ENCODE results near the gene SMOC1. TPM values are rescaled to one million over a fixed set of nuclear protein-coding genes. Genes with fewer than 3 reads are reported as not detected.

Gene SMOC1
- polyA plus RNA-seq, 1 donor from 2014 or later: not detected

DNA sequence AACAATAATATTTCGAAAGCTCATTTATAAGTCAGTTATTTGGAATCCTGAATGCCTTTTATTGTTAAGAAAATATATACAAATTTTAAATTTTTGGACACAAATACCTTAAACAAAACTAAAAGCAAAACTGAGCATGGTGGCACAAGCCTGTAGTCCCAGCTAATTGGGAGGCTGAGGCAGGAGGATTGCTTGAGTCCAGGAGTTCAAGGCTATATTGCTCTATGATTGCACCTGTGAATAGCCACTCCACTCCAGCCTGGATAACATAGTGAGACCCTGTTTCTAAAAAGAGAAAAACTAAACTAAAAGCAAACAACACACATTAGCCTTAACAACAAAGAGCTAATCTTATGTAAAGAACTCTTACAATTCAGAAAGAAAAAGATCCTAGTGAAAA lies 78.8 kb downstream of the SMOC1 start:
- H3K36me3 Mint-ChIP-seq: no peaks in the 10 kb centered on the region
- no peak overlapping the region for H3K4me3 Mint-ChIP-seq
- peaks cover 0 to 1% (median 0%) of the 10 kb centered on the region in 3 donors for H3K9me3 Mint-ChIP-seq
- H3K27me3 Mint-ChIP-seq: peaks cover 10% of the 10 kb centered on the region
- no peaks in the 10 kb centered on the region for H3K4me1 Mint-ChIP-seq
- no peak overlapping the region for H3K27ac Mint-ChIP-seq

GRCh38 chr14:69959136-69959535 lies 79.9 kb downstream of the SMOC1 start:
- Mint-ChIP-seq H3K4me1 (no peaks in the 10 kb centered on the region), H3K9me3 (peaks cover 0 to 1% (median 0%) of the 10 kb centered on the region in 3 donors), H3K27ac (no peak overlapping the region), H3K4me3 (no peak overlapping the region), H3K27me3 (peaks cover 11% of the 10 kb centered on the region), H3K36me3 (no peaks in the 10 kb centered on the region)

- Mint-ChIP-seq H3K9me3 (peaks cover 0 to 1% (median 0%) of the 10 kb centered on the region in 3 donors), H3K36me3 (no peaks in the 10 kb centered on the region), H3K27ac (no peak overlapping the region)
Measured at GRCh38 chr14:69960296-69960695, 81.1 kb downstream of the SMOC1 start.

DNA sequence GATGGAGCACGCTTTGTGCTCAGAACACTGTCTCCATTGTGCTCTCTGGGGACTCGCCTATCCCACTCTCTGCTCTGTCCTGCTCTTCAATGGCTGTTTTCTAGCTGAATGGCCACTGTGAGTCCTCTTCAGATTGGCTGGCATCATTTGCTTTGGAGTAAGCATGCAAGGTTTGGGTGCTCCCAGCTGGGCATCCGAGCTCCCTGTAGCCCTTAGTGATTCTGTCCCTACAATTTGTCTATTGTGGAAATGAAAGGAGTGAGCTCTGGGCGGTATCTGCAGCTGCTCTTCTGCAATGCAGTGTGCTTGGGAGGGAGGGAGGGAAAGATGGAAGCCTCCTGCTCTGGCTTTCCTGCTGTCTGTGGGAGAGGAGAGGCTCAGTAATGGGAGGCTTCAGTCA lies 84.8 kb downstream of the SMOC1 start:
- Mint-ChIP-seq H3K27me3 (peaks cover 8% of the 10 kb centered on the region), H3K4me3 (no peak overlapping the region), H3K4me1 (no peaks in the 10 kb centered on the region)

More at GRCh38 chr14:69960296-69960695, 81.1 kb downstream of the SMOC1 start:
- Mint-ChIP-seq H3K4me1 (no peaks in the 10 kb centered on the region), H3K4me3 (no peak overlapping the region), H3K27me3 (peaks cover 11% of the 10 kb centered on the region)

GRCh38 chr14:69964841-69965240 lies 85.6 kb downstream of the SMOC1 start:
- Mint-ChIP-seq H3K9me3 (peaks cover 0 to 1% (median 0%) of the 10 kb centered on the region in 3 donors), H3K4me3 (no peak overlapping the region), H3K36me3 (no peaks in the 10 kb centered on the region), H3K27ac (no peak overlapping the region), H3K4me1 (no peaks in the 10 kb centered on the region), H3K27me3 (peaks cover 7% of the 10 kb centered on the region)

More for the DNA sequence above, 84.8 kb downstream of the SMOC1 start:
- H3K9me3 Mint-ChIP-seq: peaks cover 0 to 1% (median 0%) of the 10 kb centered on the region in 3 donors
- H3K36me3 Mint-ChIP-seq: no peaks in the 10 kb centered on the region
- H3K27ac Mint-ChIP-seq: no peak overlapping the region

DNA sequence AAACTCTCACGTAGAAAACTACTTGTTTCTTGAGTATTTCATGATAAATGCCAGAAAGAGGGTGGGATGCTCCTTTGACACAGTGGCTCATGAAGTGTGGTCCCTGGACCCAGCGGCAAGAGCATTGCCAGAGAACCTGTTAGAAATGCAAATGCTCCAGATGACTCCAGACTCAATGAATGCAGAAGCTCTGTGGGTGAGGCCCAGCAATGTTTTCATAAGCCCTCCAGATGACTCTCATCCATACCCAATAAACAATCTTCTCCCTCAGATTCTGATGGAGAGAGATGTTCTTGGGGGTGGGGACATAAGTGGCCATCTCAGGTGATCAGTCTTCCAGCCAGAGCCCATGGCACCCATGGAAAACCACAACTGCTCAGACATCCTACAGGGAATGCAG lies 88.9 kb downstream of the SMOC1 start:
- no peak overlapping the region for H3K27ac Mint-ChIP-seq
- H3K4me3 Mint-ChIP-seq: no peak overlapping the region
- no peaks in the 10 kb centered on the region for H3K4me1 Mint-ChIP-seq
- H3K36me3 Mint-ChIP-seq: no peaks in the 10 kb centered on the region
- peaks cover 2% of the 10 kb centered on the region for H3K27me3 Mint-ChIP-seq
- no peaks in the 10 kb centered on the region for H3K9me3 Mint-ChIP-seq

DNA sequence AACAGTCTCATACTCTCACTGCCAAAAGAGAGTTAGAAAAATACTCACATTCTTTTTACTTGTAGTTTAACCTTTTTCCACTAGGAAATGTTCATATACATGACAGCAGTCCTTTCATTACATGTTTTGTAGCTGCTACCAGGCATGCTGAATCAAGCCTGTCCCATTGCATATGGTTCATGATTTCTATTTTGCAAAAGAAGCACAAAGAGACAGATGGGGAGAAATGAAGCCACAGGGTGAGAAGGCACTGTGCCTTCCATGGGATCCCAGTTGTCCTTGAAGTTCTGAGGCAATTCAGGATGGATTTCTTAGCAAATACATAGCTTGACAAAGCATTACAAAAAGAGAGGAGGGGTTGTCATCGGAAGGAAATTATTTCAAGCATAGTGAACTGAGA lies 89.5 kb downstream of the SMOC1 start:
- H3K9me3 Mint-ChIP-seq: no peaks in the 10 kb centered on the region
- H3K27ac Mint-ChIP-seq: no peak overlapping the region
- H3K36me3 Mint-ChIP-seq: no peaks in the 10 kb centered on the region
- peaks cover 2% of the 10 kb centered on the region for H3K27me3 Mint-ChIP-seq
- H3K4me1 Mint-ChIP-seq: no peaks in the 10 kb centered on the region
- H3K4me3 Mint-ChIP-seq: no peak overlapping the region

DNA sequence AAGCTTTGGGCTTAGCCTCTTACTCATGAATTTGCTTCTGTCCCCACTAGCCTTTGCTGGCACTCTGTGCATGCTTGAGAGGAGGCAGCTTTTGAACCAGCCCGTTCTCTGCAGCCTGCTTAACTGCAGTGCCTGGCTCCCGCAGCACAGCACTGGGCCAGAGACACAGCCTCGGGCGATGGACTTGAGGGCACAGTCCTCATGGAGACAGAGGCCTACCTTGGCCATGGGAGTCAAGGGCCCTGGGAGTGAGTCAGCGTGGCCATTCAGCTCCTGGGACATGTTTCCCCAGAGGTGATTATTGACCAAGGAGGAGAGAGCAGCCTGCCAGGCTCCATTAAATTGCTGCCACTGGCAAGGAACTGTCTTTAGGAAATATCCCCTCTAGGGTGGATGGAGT lies 93.5 kb downstream of the SMOC1 start:
- peaks cover 11% of the 10 kb centered on the region for H3K27me3 Mint-ChIP-seq
- no peaks in the 10 kb centered on the region for H3K9me3 Mint-ChIP-seq
- no peak overlapping the region for H3K27ac Mint-ChIP-seq
- H3K36me3 Mint-ChIP-seq: no peaks in the 10 kb centered on the region
- H3K4me3 Mint-ChIP-seq: no peak overlapping the region
- H3K4me1 Mint-ChIP-seq: peaks cover 0 to 5% (median 3%) of the 10 kb centered on the region in 3 donors

GRCh38 chr14:69973846-69974245 lies 94.6 kb downstream of the SMOC1 start:
- Mint-ChIP-seq H3K27ac (no peak overlapping the region), H3K36me3 (no peaks in the 10 kb centered on the region), H3K4me1 (peaks cover 0 to 5% (median 3%) of the 10 kb centered on the region in 3 donors), H3K9me3 (no peaks in the 10 kb centered on the region), H3K27me3 (peaks cover 11% of the 10 kb centered on the region), H3K4me3 (no peak overlapping the region)

DNA sequence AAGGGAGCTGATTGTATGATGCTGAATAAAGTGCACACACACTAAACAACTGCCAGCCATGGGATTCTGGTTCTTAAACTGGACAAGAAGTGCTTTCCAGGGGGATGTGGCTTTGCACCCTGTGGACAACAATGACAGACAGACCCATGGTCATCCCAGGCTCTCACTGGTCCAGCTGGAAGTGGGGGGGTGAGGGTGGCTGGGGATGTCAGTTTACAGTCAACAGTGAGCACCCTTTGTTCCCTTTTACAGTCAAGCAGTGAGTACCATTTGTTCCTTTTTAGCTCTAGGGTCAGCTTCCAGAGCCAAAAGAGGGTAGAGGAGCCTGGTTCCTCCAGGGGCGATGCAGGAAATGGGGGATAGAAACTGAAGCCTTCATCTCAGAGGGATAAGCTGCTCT lies 100.7 kb downstream of the SMOC1 start:
- no peaks in the 10 kb centered on the region for H3K36me3 Mint-ChIP-seq
- H3K27ac Mint-ChIP-seq: no peak overlapping the region
- H3K4me3 Mint-ChIP-seq: no peak overlapping the region
- peaks cover 26% of the 10 kb centered on the region for H3K27me3 Mint-ChIP-seq
- H3K4me1 Mint-ChIP-seq: peaks cover 0 to 5% (median 1%) of the 10 kb centered on the region in 3 donors
- no peaks in the 10 kb centered on the region for H3K9me3 Mint-ChIP-seq

- no peaks in the 10 kb centered on the region for H3K9me3 Mint-ChIP-seq
- no peaks in the 10 kb centered on the region for H3K36me3 Mint-ChIP-seq
- H3K4me3 Mint-ChIP-seq: peak overlapping the region in 1 of 4 donors; percentile 21
- H3K4me1 Mint-ChIP-seq: peaks cover 0 to 5% (median 2%) of the 10 kb centered on the region in 3 donors
- H3K27me3 Mint-ChIP-seq: peaks cover 20% of the 10 kb centered on the region
- H3K27ac Mint-ChIP-seq: no peak overlapping the region
Measured at GRCh38 chr14:69980457-69981425, 101.5 kb downstream of the SMOC1 start.

GRCh38 chr14:69982220-69982839 lies 103.1 kb downstream of the SMOC1 start:
- Mint-ChIP-seq H3K9me3 (no peaks in the 10 kb centered on the region), H3K27ac (no peak overlapping the region), H3K4me3 (no peak overlapping the region), H3K4me1 (peaks cover 0 to 4% (median 0%) of the 10 kb centered on the region in 3 donors), H3K27me3 (peaks cover 16% of the 10 kb centered on the region), H3K36me3 (no peaks in the 10 kb centered on the region)

DNA sequence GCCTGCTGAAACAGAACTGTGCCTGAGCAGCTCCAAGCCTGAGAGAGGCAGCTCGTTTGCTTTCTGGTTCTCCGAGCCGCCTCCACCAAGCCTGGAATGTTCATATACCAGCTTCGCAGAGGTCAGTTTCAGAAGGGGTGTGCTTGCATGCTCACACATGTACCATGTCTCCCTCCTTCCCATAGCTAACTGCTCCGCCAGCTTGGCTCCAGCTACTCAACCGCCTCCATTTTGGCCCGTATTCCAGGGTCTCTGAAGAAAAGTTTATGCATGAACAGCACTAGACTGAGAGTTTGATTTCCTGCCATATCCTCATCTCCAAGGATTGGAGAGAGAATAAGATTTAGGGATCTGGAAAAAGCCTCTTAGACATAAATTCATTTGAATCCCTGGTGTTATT lies 103.7 kb downstream of the SMOC1 start:
- H3K4me3 Mint-ChIP-seq: no peak overlapping the region
- H3K27me3 Mint-ChIP-seq: peaks cover 15% of the 10 kb centered on the region
- H3K27ac Mint-ChIP-seq: no peak overlapping the region
- peaks cover 0 to 4% (median 0%) of the 10 kb centered on the region in 3 donors for H3K4me1 Mint-ChIP-seq
- H3K36me3 Mint-ChIP-seq: no peaks in the 10 kb centered on the region
- no peaks in the 10 kb centered on the region for H3K9me3 Mint-ChIP-seq

GRCh38 chr14:69983317-69983716 lies 104.1 kb downstream of the SMOC1 start:
- Mint-ChIP-seq H3K9me3 (no peaks in the 10 kb centered on the region), H3K27me3 (peaks cover 15% of the 10 kb centered on the region), H3K27ac (no peak overlapping the region), H3K4me3 (no peak overlapping the region), H3K36me3 (no peaks in the 10 kb centered on the region), H3K4me1 (peaks cover 0 to 4% (median 0%) of the 10 kb centered on the region in 3 donors)

GRCh38 chr14:69985463-69985862 lies 106.2 kb downstream of the SMOC1 start:
- Mint-ChIP-seq H3K27ac (no peak overlapping the region), H3K4me1 (peaks cover 0 to 3% (median 0%) of the 10 kb centered on the region in 3 donors), H3K27me3 (peaks cover 15% of the 10 kb centered on the region), H3K36me3 (no peaks in the 10 kb centered on the region), H3K9me3 (peaks cover 0 to 2% (median 0%) of the 10 kb centered on the region in 3 donors), H3K4me3 (no peak overlapping the region)
